ENCODE data around the gene CD109. TPM values are rescaled to one million over a fixed set of nuclear protein-coding genes. Genes with fewer than 3 reads are reported as not detected.
A peak's percentile ranks its signal among the peaks of the same experiment; 100 is the strongest.

The CD109 gene
- total RNA-seq (2013): 0.71 TPM
- polyA plus RNA-seq: under 1 TPM; 0.17 to 0.30 (median 0.20) TPM
- polyA minus RNA-seq: 1.8 and 2.6 TPM in 2 replicates
- total RNA-seq: 205 to 1,395 (median 291) reads per million in 11 experiments

DNA sequence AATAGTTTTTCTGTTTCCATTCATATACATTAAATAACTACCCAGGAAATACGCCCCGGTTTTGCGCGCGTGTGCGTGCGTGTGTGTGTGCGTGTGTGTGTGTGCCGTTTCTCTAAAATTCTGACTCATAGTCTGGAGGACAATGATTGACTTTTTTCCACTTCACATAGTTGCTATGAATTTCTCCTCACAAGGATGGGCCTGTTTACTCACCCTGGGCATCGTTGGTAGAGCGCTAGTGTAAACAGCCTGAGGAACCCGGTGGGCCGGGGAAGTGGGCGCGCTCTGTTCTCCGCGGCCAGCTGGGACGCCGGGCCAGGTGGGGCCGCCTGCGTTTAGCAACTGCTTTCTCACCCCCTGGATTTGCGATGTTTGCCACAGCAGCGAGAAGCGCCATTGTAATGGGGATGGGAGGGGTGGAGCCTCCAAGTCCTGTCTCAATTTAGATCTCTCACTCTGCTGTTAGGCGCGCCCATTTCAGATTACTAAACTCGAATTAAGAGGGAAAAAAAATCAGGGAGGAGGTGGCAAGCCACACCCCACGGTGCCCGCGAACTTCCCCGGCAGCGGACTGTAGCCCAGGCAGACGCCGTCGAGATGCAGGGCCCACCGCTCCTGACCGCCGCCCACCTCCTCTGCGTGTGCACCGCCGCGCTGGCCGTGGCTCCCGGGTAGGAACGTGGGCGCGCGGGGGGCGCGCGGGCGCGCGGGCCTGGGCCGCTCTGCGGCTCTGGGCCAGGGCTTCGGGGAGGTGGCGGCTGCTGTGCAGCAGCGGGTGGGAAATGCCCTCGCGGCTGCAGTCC, at the start of gene CD109:
Gene CD109 (plus strand): TSS at position 585 of the 803 bp plus-strand sequence. CDS start 13 bp downstream, at position 598.
- DNase-seq: peak; percentile 86 to 91 (median 89)
- H3K4me3 ChIP-seq (replicated peaks in 1 of 3; ENCODE audit: low read depth in 2 of 3, low read length in 3 of 3): peak within 1 kb of the TSS; percentile 71 to 95 (median 83)
- Mint-ChIP-seq H3K9me3 (peaks cover 0 to 7% (median 4%) of the 10 kb centered on the region in 7 donors), H3K27me3 (ENCODE audit: low read depth in 3 of 3) (peaks cover 2 to 8% (median 5%) of the 10 kb centered on the region in 3 donors), H3K4me1 (peaks cover 31% of the 10 kb centered on the region), H3K36me3 (peaks cover 3 to 4% of the 10 kb centered on the region in 2 donors), H3K27ac (peak within 1 kb of the TSS; percentile 66 to 91 (median 82)), H3K4me3 (peak within 1 kb of the TSS; percentile 85 to 96)
- H3K79me2 ChIP-seq (ENCODE audit: insufficient read depth, low read length): peaks cover 4% of the 10 kb centered on the region
- peak within 1 kb of the TSS; percentile 87 for H3K9ac ChIP-seq (ENCODE audit: insufficient read depth, low read length, poor library complexity, severe bottlenecking)
- peak within 1 kb of the TSS; percentile 14 to 84 for H3K27ac ChIP-seq (ENCODE audit: low read depth in 1 of 2, low read length in 2 of 2)
- intact Hi-C loops (cut with micrococcal nuclease): no loop called here
- 0% methylated on average over 45 of the region's 61 CpGs for WGBS (ENCODE audit: insufficient coverage)
- no peaks in the 10 kb centered on the region for H3K27me3 ChIP-seq (ENCODE audit: control insufficient read depth in 2 of 2, insufficient read depth in 2 of 2, low read length in 2 of 2)
- TF ChIP-seq CTCF (IDR thresholded peaks at IDR 0.05): no peak
- peaks cover 22 to 25% of the 10 kb centered on the region in 2 donors for H3K4me1 ChIP-seq (ENCODE audit: control insufficient read depth in 1 of 2, insufficient read depth in 2 of 2, low read length in 2 of 2)
- no peaks in the 10 kb centered on the region for H3K36me3 ChIP-seq (replicated peaks in 1 of 2; ENCODE audit: control insufficient read depth in 1 of 2, insufficient read depth in 2 of 2, low read length in 2 of 2)
- H4K20me1 ChIP-seq (ENCODE audit: insufficient read depth, low read length): no peaks in the 10 kb centered on the region
- H3K4me2 ChIP-seq (replicated peaks; ENCODE audit: extremely low read depth, low read length, poor library complexity, severe bottlenecking): peak within 1 kb of the TSS; percentile 89
- peak within 1 kb of the TSS; percentile 87 for H2AFZ ChIP-seq (ENCODE audit: insufficient read depth, low read depth, low read length, poor library complexity, severe bottlenecking)
- no peaks in the 10 kb centered on the region for H3K9me3 ChIP-seq (replicated peaks in 1 of 2; ENCODE audit: control insufficient read depth in 1 of 2, insufficient read depth in 1 of 2, low read length in 2 of 2)

DNA sequence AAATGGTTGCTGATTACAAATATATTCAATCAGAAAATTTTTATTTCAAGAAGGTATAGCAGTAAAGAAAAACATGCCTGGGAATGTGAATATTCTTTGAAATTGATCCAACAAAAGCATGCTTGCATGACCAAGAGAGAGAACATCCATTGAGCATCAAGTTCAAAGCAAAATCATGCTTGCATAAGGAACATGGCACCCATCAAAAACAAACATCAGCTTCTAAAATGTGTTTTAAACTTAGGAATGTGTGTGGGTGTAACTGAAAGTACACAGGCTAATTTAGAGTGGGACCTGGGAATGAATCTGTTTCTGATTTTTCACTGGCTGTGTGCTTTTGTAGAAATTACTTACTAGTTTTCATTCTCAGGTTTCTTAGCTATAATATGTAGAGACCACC, 47.8 kb upstream of the CD109 start:
- no peak overlapping the region for H3K4me2 ChIP-seq (replicated peaks; ENCODE audit: extremely low read depth, low read length, poor library complexity, severe bottlenecking)
- H3K9ac ChIP-seq (ENCODE audit: insufficient read depth, low read length, poor library complexity, severe bottlenecking): no peak overlapping the region
- no peak overlapping the region for H3K27ac Mint-ChIP-seq
- H2AFZ ChIP-seq (ENCODE audit: insufficient read depth, low read depth, low read length, poor library complexity, severe bottlenecking): no peak overlapping the region
- no peak for DNase-seq
- H3K4me1 ChIP-seq (ENCODE audit: control insufficient read depth in 1 of 2, insufficient read depth in 2 of 2, low read length in 2 of 2): peaks cover 10 to 25% of the 10 kb centered on the region in 2 donors
- H3K4me3 ChIP-seq (replicated peaks in 1 of 3; ENCODE audit: low read depth in 2 of 3, low read length in 3 of 3): no peak overlapping the region
- peaks cover 37% of the 10 kb centered on the region for H3K79me2 ChIP-seq (ENCODE audit: insufficient read depth, low read length)
- H3K36me3 Mint-ChIP-seq: peaks cover 13 to 22% of the 10 kb centered on the region in 2 donors
- H4K20me1 ChIP-seq (ENCODE audit: insufficient read depth, low read length): no peaks in the 10 kb centered on the region
- no peaks in the 10 kb centered on the region for H3K9me3 ChIP-seq (replicated peaks in 1 of 2; ENCODE audit: control insufficient read depth in 1 of 2, insufficient read depth in 1 of 2, low read length in 2 of 2)
- H3K27ac ChIP-seq (ENCODE audit: low read depth in 1 of 2, low read length in 2 of 2): no peak overlapping the region
- peaks cover 3 to 25% of the 10 kb centered on the region in 2 donors for H3K36me3 ChIP-seq (replicated peaks in 1 of 2; ENCODE audit: control insufficient read depth in 1 of 2, insufficient read depth in 2 of 2, low read length in 2 of 2)
- no peak overlapping the region for H3K4me3 Mint-ChIP-seq
- intact Hi-C loops (cut with micrococcal nuclease): no loop called here
- peaks cover 29% of the 10 kb centered on the region for H3K4me1 Mint-ChIP-seq
- no peak for TF ChIP-seq CTCF (IDR thresholded peaks at IDR 0.05)
- H3K27me3 ChIP-seq (ENCODE audit: control insufficient read depth in 2 of 2, insufficient read depth in 2 of 2, low read length in 2 of 2): no peaks in the 10 kb centered on the region
- H3K27me3 Mint-ChIP-seq (ENCODE audit: low read depth in 3 of 3): no peaks in the 10 kb centered on the region
- H3K9me3 Mint-ChIP-seq: no peaks in the 10 kb centered on the region

All from CD14-positive monocyte (primary cell).